Trophoblast cell (in vitro differentiated cells and primary cell): ENCODE measurements around the gene IMPDH1.
A peak's percentile ranks its signal among the peaks of the same experiment; 100 is the strongest.

ENCODE experiments used
- DNase-seq, 2 donors: peaks; one replicate each; pipeline ENCODE4 v3.0.0-alpha.2; 2016
- H2AFZ ChIP-seq: 2 replicates; pipeline ENCODE4 v1.6.1; 2013; ENCODE audit warnings: low read length, moderate library complexity, mild to moderate bottlenecking; ENCODE audit not compliant: insufficient read depth, poor library complexity
- H2AK5ac ChIP-seq: 2 replicates; pipeline ENCODE4 v1.6.1; 2013; ENCODE audit warnings: mild to moderate bottlenecking, low read length
- H2BK120ac ChIP-seq: 2 replicates; pipeline ENCODE4 v1.6.1; 2013; ENCODE audit warnings: low read length, mild to moderate bottlenecking, moderate library complexity; ENCODE audit not compliant: insufficient read depth, poor library complexity
- H2BK12ac ChIP-seq: 2 replicates; pipeline ENCODE4 v1.6.1; 2013; ENCODE audit warnings: mild to moderate bottlenecking, low read length, moderate library complexity
- H2BK5ac ChIP-seq: 2 replicates; pipeline ENCODE4 v1.6.1; 2013; ENCODE audit warnings: low read length, low read depth, moderate library complexity, mild to moderate bottlenecking; ENCODE audit not compliant: poor library complexity
- H3K14ac ChIP-seq: 2 replicates; pipeline ENCODE4 v1.6.1; 2013; ENCODE audit warnings: mild to moderate bottlenecking, low read length
- H3K18ac ChIP-seq: 2 replicates; pipeline ENCODE4 v1.6.1; 2013; ENCODE audit warnings: mild to moderate bottlenecking, low read length
- H3K23ac ChIP-seq: 2 replicates; pipeline ENCODE4 v1.6.1; 2013; ENCODE audit warnings: low read length
- H3K27ac ChIP-seq: 2 replicates; pipeline ENCODE4 v1.5.1; 2013; ENCODE audit warnings: low read depth, mild to moderate bottlenecking, inconsistent platforms, low read length, moderate library complexity
- H3K27me3 ChIP-seq: 2 replicates; pipeline ENCODE4 v1.6.1; 2013; ENCODE audit warnings: inconsistent platforms, mild to moderate bottlenecking, low read length, moderate library complexity; ENCODE audit not compliant: insufficient read depth
- H3K36me3 ChIP-seq, 2 experiments: 1 replicate in 1 of 2; 2 replicates in 1 of 2; pipeline ENCODE4 v1.6.1; 2013; ENCODE audit warnings: low read length in 2 of 2, mild to moderate bottlenecking in 2 of 2, moderate library complexity in 1 of 2; ENCODE audit not compliant: insufficient read depth in 2 of 2, control insufficient read depth in 1 of 2
- H3K4ac ChIP-seq: 2 replicates; pipeline ENCODE4 v1.6.1; 2013; ENCODE audit warnings: low read depth, mild to moderate bottlenecking, low read length, moderate library complexity
- H3K4me1 ChIP-seq, 2 experiments: 1 replicate in 1 of 2; 2 replicates in 1 of 2; pipeline ENCODE4 v1.6.1; 2013; ENCODE audit warnings: low read length in 2 of 2, mild to moderate bottlenecking in 2 of 2, moderate library complexity in 1 of 2; ENCODE audit not compliant: insufficient read depth in 2 of 2, control insufficient read depth in 1 of 2
- H3K4me2 ChIP-seq: 2 replicates; pipeline ENCODE4 v1.6.1; 2013; ENCODE audit warnings: inconsistent platforms, mild to moderate bottlenecking, low read length, moderate library complexity
- H3K4me3 ChIP-seq: 2 replicates; pipeline ENCODE4 v1.5.1; 2013; ENCODE audit warnings: mild to moderate bottlenecking, low read depth, low read length, inconsistent platforms
- H3K79me1 ChIP-seq: one replicate; pipeline ENCODE4 v1.6.1; 2013; ENCODE audit warnings: low read length
- H3K79me2 ChIP-seq: 2 replicates; pipeline ENCODE4 v1.6.1; 2013; ENCODE audit warnings: low read length, mild to moderate bottlenecking; ENCODE audit not compliant: control insufficient read depth, insufficient read depth, poor library complexity
- H3K9ac ChIP-seq: 2 replicates; pipeline ENCODE4 v1.6.1; 2013; ENCODE audit warnings: mild to moderate bottlenecking, low read length
- H3K9me3 ChIP-seq: 2 replicates; pipeline ENCODE4 v1.6.1; 2013; ENCODE audit warnings: low read depth, mild to moderate bottlenecking, control low read depth, inconsistent platforms, low read length; ENCODE audit not compliant: insufficient read depth
- H4K12ac ChIP-seq: 2 replicates; pipeline ENCODE4 v1.6.1; 2013; ENCODE audit warnings: low read depth, mild to moderate bottlenecking, low read length, moderate library complexity
- H4K8ac ChIP-seq: 2 replicates; pipeline ENCODE4 v1.6.1; 2013; ENCODE audit warnings: low read depth, mild to moderate bottlenecking, low read length, moderate library complexity
- H4K91ac ChIP-seq: one replicate; pipeline ENCODE4 v1.6.1; 2013; ENCODE audit warnings: low read depth, mild to moderate bottlenecking, low read length, moderate library complexity
- WGBS: extraction: QIAGEN DNeasy Blood & Tissue Kit; methylation state at CpG from one replicate; pipeline ENCODE4 v1.1.7; 2013; ENCODE audit warnings: missing lambda C conversion rate; ENCODE audit not compliant: insufficient read length, insufficient coverage; ENCODE audit errors: extremely low coverage; 5-methylcytosine and 5-hydroxymethylcytosine counted together

IMPDH1 gene

GRCh38 chr7:128378637-128379036 is 31.1 kb downstream of the IMPDH1 start:
- no peak for DNase-seq
- Histone ChIP-seq H3K36me3 (no peaks in the 10 kb centered on the region), H3K18ac (peak overlapping the region; percentile 76), H3K4ac (no peak overlapping the region), H3K79me2 (peaks cover 5% of the 10 kb centered on the region), H2AK5ac (no peak overlapping the region), H3K9ac (no peak overlapping the region), H2BK5ac (peak overlapping the region; percentile 65), H2AFZ (peak overlapping the region; percentile 28), H3K14ac (peak overlapping the region; percentile 59), H3K9me3 (no peaks in the 10 kb centered on the region), H3K79me1 (peaks cover 28% of the 10 kb centered on the region), H3K23ac (no peak overlapping the region), H4K8ac (peak overlapping the region; percentile 39), H2BK12ac (peak overlapping the region; percentile 34), H3K4me2 (peak overlapping the region; percentile 21), H2BK120ac (peak overlapping the region; percentile 56), H4K12ac (peak overlapping the region; percentile 27), H3K4me1 (peaks cover 29 to 34% of the 10 kb centered on the region in 2 experiments), H3K27ac (peak overlapping the region; percentile 91), H4K91ac (peak overlapping the region; percentile 68), H3K27me3 (no peaks in the 10 kb centered on the region), H3K4me3 (no peak overlapping the region)
- no CpG with 5 or more reads among the region's 2 CpGs for WGBS

GRCh38 chr7:128376077-128376476 is 33.7 kb downstream of the IMPDH1 start:
- Histone ChIP-seq H3K18ac (no peak overlapping the region), H2AFZ (no peak overlapping the region), H4K91ac (no peak overlapping the region), H3K14ac (no peak overlapping the region), H3K79me1 (peaks cover 21% of the 10 kb centered on the region), H3K27me3 (no peaks in the 10 kb centered on the region), H3K4me2 (no peak overlapping the region), H3K4me1 (peaks cover 18 to 19% of the 10 kb centered on the region in 2 experiments), H2BK12ac (no peak overlapping the region), H3K27ac (no peak overlapping the region), H3K9me3 (no peaks in the 10 kb centered on the region), H4K12ac (no peak overlapping the region), H2BK120ac (no peak overlapping the region), H3K4ac (no peak overlapping the region), H2BK5ac (no peak overlapping the region), H3K23ac (no peak overlapping the region), H4K8ac (no peak overlapping the region), H2AK5ac (no peak overlapping the region), H3K36me3 (no peaks in the 10 kb centered on the region), H3K79me2 (peaks cover 2% of the 10 kb centered on the region), H3K9ac (no peak overlapping the region), H3K4me3 (no peak overlapping the region)
- no peak for DNase-seq
- no CpG with 5 or more reads among the region's 3 CpGs for WGBS

- peaks cover 1 to 4% of the 10 kb centered on the region in 2 experiments for H3K4me1 ChIP-seq
- no peak overlapping the region for H4K91ac ChIP-seq
These were observed 35.7 kb downstream of the IMPDH1 start for GRCh38 chr7:128374041-128374440.

GRCh38 chr7:128373606-128374005 is 36.2 kb downstream of the IMPDH1 start:
- Histone ChIP-seq H3K4me3 (no peak overlapping the region), H3K14ac (no peak overlapping the region), H2AK5ac (no peak overlapping the region), H3K9ac (no peak overlapping the region), H2AFZ (no peak overlapping the region), H2BK12ac (no peak overlapping the region), H3K79me1 (peaks cover 4% of the 10 kb centered on the region), H4K8ac (no peak overlapping the region), H3K4me1 (peaks cover 0 to under 1% of the 10 kb centered on the region in 2 experiments), H3K27ac (no peak overlapping the region), H3K4me2 (no peak overlapping the region), H3K36me3 (no peaks in the 10 kb centered on the region), H3K9me3 (no peaks in the 10 kb centered on the region), H3K4ac (no peak overlapping the region), H2BK5ac (no peak overlapping the region), H4K12ac (no peak overlapping the region), H4K91ac (no peak overlapping the region), H3K79me2 (no peaks in the 10 kb centered on the region), H3K27me3 (no peaks in the 10 kb centered on the region), H3K18ac (no peak overlapping the region), H2BK120ac (no peak overlapping the region), H3K23ac (no peak overlapping the region)
- DNase-seq: no peak
- WGBS: no CpG with 5 or more reads among the region's 2 CpGs

More at GRCh38 chr7:128374041-128374440, 35.7 kb downstream of the IMPDH1 start:
- Histone ChIP-seq H2AFZ (no peak overlapping the region), H2BK12ac (no peak overlapping the region), H2BK5ac (no peak overlapping the region), H4K12ac (no peak overlapping the region), H3K27ac (no peak overlapping the region), H2BK120ac (no peak overlapping the region), H3K18ac (no peak overlapping the region), H3K14ac (no peak overlapping the region), H3K9ac (no peak overlapping the region), H3K36me3 (no peaks in the 10 kb centered on the region), H3K23ac (no peak overlapping the region), H3K4me2 (no peak overlapping the region), H3K4ac (no peak overlapping the region), H3K79me1 (peaks cover 5% of the 10 kb centered on the region), H3K79me2 (peaks cover under 1% of the 10 kb centered on the region), H2AK5ac (no peak overlapping the region), H4K8ac (no peak overlapping the region), H3K9me3 (no peaks in the 10 kb centered on the region), H3K4me3 (no peak overlapping the region), H3K27me3 (no peaks in the 10 kb centered on the region)
- no CpG with 5 or more reads among the region's 1 CpG for WGBS
- no peak for DNase-seq
